GM18861 (cell line): Measurements from ENCODE around the gene GALNT18.

Experiments used
- ATAC-seq: cut with Tn5 transposase; IDR thresholded peaks from one replicate; pipeline ENCODE4 v1.9.1; 2021; ENCODE audit not compliant: unreplicated experiment

GALNT18 gene

GRCh38 chr11:11624926-11625325 lies 3.1 kb upstream of the GALNT18 start:
- ATAC-seq = no peak

GRCh38 chr11:11624204-11624603 lies 2.4 kb upstream of the GALNT18 start:
- no peak for ATAC-seq

GRCh38 chr11:11622772-11623171 lies 967 bp upstream of the GALNT18 start:
- no peak for ATAC-seq

- ATAC-seq = no peak
Observed at GRCh38 chr11:11622340-11622706, 518 bp upstream of the GALNT18 start.

- peak; percentile 20 for ATAC-seq
Observed at GRCh38 chr11:11620921-11621572, 758 bp downstream of the GALNT18 start.

- ATAC-seq = no peak
Observed at GRCh38 chr11:11620173-11620920, 1.5 kb downstream of the GALNT18 start.

GRCh38 chr11:11618973-11619435 lies 2.8 kb downstream of the GALNT18 start:
- no peak for ATAC-seq

- no peak for ATAC-seq
Observed at GRCh38 chr11:11615086-11615485, 6.7 kb downstream of the GALNT18 start.

- ATAC-seq = no peak
Observed at GRCh38 chr11:11612439-11612838, 9.4 kb downstream of the GALNT18 start.

- ATAC-seq = no peak
Observed at GRCh38 chr11:11611381-11611780, 10.4 kb downstream of the GALNT18 start.

GRCh38 chr11:11608783-11609232 lies 13.0 kb downstream of the GALNT18 start:
- no peak for ATAC-seq

GRCh38 chr11:11607772-11608171 lies 14.0 kb downstream of the GALNT18 start:
- no peak for ATAC-seq

GRCh38 chr11:11605821-11606450 lies 15.9 kb downstream of the GALNT18 start:
- ATAC-seq = no peak

- ATAC-seq = no peak
Observed at GRCh38 chr11:11605181-11605580, 16.6 kb downstream of the GALNT18 start.

- ATAC-seq = no peak
Observed at GRCh38 chr11:11604370-11604990, 17.3 kb downstream of the GALNT18 start.

GRCh38 chr11:11602011-11602410 lies 19.8 kb downstream of the GALNT18 start:
- ATAC-seq = no peak

GRCh38 chr11:11600288-11600687 lies 21.5 kb downstream of the GALNT18 start:
- no peak for ATAC-seq

- no peak for ATAC-seq
Observed at GRCh38 chr11:11598243-11598642, 23.6 kb downstream of the GALNT18 start.

GRCh38 chr11:11594162-11594561 lies 27.6 kb downstream of the GALNT18 start:
- ATAC-seq = no peak

- ATAC-seq = no peak
Observed at GRCh38 chr11:11592146-11592684, 29.6 kb downstream of the GALNT18 start.

GRCh38 chr11:11589437-11589836 lies 32.4 kb downstream of the GALNT18 start:
- ATAC-seq = no peak
